K562 (cell line): ENCODE data around the gene ITGAL. TPM values are rescaled to one million over a fixed set of nuclear protein-coding genes. Genes with fewer than 3 reads are reported as not detected.
A peak's percentile ranks its signal among the peaks of the same experiment; 100 is the strongest.

Source experiments
- BRF1 ChIP-seq: IDR thresholded peaks from 3 replicates; pipeline ENCODE4 v1.6.1; 2011; ENCODE audit warnings: borderline replicate concordance, mild to moderate bottlenecking; ENCODE audit not compliant: insufficient read length; ENCODE audit errors: extremely low read depth
- CBFA2T2 ChIP-seq: fragments of 450-650 bp; conservative IDR thresholded peaks from 2 replicates; pipeline ENCODE4 v1.6.1; 2017; ENCODE audit warnings: mild to moderate bottlenecking
- FOSL1 ChIP-seq: fragments of 200-800 bp; sonication (Bioruptor generic); conservative IDR thresholded peaks from 2 replicates; pipeline ENCODE4 v1.6.1; 2016; ENCODE audit warnings: missing genetic modification characterization, missing compliant biosample characterization
- HEY1 ChIP-seq: fragments of 250-450 bp; sonication (Bioruptor Pico); IDR thresholded peaks from 2 replicates; pipeline ENCODE4 v1.5.0; 2020; ENCODE audit warnings: mild to moderate bottlenecking, moderate library complexity, borderline replicate concordance
- KDM5B ChIP-seq: fragments of 200-600 bp; sonication (generic); IDR thresholded peaks from 2 replicates; pipeline ENCODE4 v1.6.1; 2012; ENCODE audit warnings: low read depth, mild to moderate bottlenecking, moderate library complexity, low read length, control low read depth, inconsistent platforms; ENCODE audit not compliant: insufficient replicate concordance
- NFXL1 ChIP-seq: fragments of 450-650 bp; formaldehyde crosslinking; IDR thresholded peaks from 2 replicates; pipeline ENCODE4 v1.4.0; 2021; ENCODE audit warnings: mild to moderate bottlenecking
- NR2F6 ChIP-seq: fragments of 450-650 bp; formaldehyde crosslinking; IDR thresholded peaks from 2 replicates; pipeline ENCODE4 v1.4.0; 2020; ENCODE audit warnings: mild to moderate bottlenecking
- POLR2H ChIP-seq: IDR thresholded peaks from 2 replicates; pipeline ENCODE4 v1.6.1; 2016; ENCODE audit warnings: missing genetic modification characterization, low read depth, mild to moderate bottlenecking, control low read depth, missing compliant biosample characterization, moderate library complexity
- SIN3B ChIP-seq: fragments of 450-650 bp; IDR thresholded peaks from 2 replicates; pipeline ENCODE4 v1.6.1; 2017; ENCODE audit warnings: low read depth, mild to moderate bottlenecking, moderate library complexity
- SMC3 ChIP-seq: conservative IDR thresholded peaks from 2 replicates; pipeline ENCODE4 v1.6.1; 2011; ENCODE audit warnings: low read depth, low read length, improper control_type of control experiment; ENCODE audit not compliant: insufficient read depth
- SOX6 ChIP-seq: fragments of 450-650 bp; IDR thresholded peaks from 2 replicates; pipeline ENCODE4 v1.6.1; 2014; ENCODE audit warnings: mild to moderate bottlenecking
- SPI1 ChIP-seq: IDR thresholded peaks from 2 replicates; pipeline ENCODE4 v1.6.1; 2011; ENCODE audit warnings: low read depth, low read length, control low read depth, borderline replicate concordance
- ZEB2 ChIP-seq: fragments of 450-650 bp; IDR thresholded peaks from 2 replicates; pipeline ENCODE4 v1.6.1; 2016
- ZNF644 ChIP-seq: fragments of 200-800 bp; sonication (Bioruptor generic); IDR thresholded peaks from 2 replicates; pipeline ENCODE4 v1.6.1; 2016; ENCODE audit warnings: low read depth, missing genetic modification characterization, missing compliant biosample characterization
- polyA plus RNA-seq, 8 experiments: library from polyadenylated mRNA; depleted of rRNA in 4 of 8; stranded (reverse) in 5 of 8; unstranded in 3 of 8; fragments of >200 nt; fragmentation: Nextera tagmentation in 2 of 8; fragmentation: Illumina TruSeq in 1 of 8; extraction: Ambion mirVana in 2 of 8; extraction: Trizol in 1 of 8; gene quantifications; 2 replicates each; pipeline versions ENCODE4 v1.2.1 to v1.2.3, GENCODE V29; 2011 to 2014; ENCODE audit warnings: inconsistent platforms in 1 of 8, missing spikeins in 1 of 8
- total RNA-seq, 7 experiments: library from RNA; depleted of rRNA in 6 of 7; stranded (reverse); fragments of >200 nt in 6 of 7; fragmentation: Illumina TruSeq in 2 of 7; extraction: Trizol in 2 of 7; gene quantifications; 2 replicates each; pipeline versions ENCODE4 v1.2.1 to v1.2.3, GENCODE V29; 2011 to 2021; ENCODE audit warnings: low replicate concordance in 1 of 7
- TF ChIP-seq, protein P1 (sequence below): fragments of 200-800 bp; sonication (Bioruptor generic); IDR thresholded peaks from 2 replicates; pipeline ENCODE4 v1.6.1; 2016; ENCODE audit warnings: missing genetic modification characterization, missing compliant biosample characterization
- TF ChIP-seq, protein P2 (sequence below): fragments of 450-650 bp; IDR thresholded peaks from 2 replicates; pipeline ENCODE4 v1.7.0; 2016; ENCODE audit warnings: borderline replicate concordance
- TF ChIP-seq, protein P3 (sequence below): IDR thresholded peaks from 3 replicates; pipeline ENCODE4 v1.6.1; 2011; ENCODE audit warnings: borderline replicate concordance, mild to moderate bottlenecking; ENCODE audit not compliant: insufficient read length, insufficient read depth
- TF ChIP-seq, protein P4 (sequence below): fragments of 250-450 bp; sonication (Bioruptor Pico); IDR thresholded peaks from 2 replicates; pipeline ENCODE4 v1.5.0; 2022; ENCODE audit warnings: mild to moderate bottlenecking

ITGAL gene
- total and polyA plus RNA-seq, 9 of the 15 experiments (the other 6 are each of a cell fraction or from before 2014, with no cell fraction given) = 0.01 to 0.53 TPM; not detected in 7

DNA sequence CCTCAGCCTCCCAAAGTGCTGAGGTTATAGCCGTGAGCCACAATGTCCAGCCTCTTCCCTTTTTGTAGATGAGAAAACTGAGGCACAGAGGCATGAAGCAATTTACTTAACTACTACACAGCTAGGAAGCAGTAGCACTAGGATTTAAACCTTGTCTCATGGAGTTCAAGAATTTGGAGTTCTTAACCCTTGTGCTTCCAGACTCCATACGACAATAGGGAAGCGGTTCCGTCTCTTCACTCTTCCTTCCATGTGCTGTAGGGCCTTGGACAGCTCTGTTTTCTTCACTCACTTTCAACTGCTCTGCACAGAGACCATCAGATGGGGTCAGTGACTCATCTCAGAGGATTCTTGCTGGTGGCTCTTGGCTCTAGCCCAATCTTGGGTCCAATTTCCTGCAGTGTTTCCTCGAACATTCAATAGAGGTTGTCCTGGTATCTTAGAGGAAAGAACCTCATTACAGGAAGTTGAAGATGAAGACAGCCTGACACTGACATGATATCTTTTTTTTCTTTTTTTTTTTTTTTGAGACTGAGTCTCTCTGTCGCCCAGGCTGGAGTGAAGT is 19.3 kb downstream of the ITGAL start (continued):
- TF ChIP-seq, protein P1, sequence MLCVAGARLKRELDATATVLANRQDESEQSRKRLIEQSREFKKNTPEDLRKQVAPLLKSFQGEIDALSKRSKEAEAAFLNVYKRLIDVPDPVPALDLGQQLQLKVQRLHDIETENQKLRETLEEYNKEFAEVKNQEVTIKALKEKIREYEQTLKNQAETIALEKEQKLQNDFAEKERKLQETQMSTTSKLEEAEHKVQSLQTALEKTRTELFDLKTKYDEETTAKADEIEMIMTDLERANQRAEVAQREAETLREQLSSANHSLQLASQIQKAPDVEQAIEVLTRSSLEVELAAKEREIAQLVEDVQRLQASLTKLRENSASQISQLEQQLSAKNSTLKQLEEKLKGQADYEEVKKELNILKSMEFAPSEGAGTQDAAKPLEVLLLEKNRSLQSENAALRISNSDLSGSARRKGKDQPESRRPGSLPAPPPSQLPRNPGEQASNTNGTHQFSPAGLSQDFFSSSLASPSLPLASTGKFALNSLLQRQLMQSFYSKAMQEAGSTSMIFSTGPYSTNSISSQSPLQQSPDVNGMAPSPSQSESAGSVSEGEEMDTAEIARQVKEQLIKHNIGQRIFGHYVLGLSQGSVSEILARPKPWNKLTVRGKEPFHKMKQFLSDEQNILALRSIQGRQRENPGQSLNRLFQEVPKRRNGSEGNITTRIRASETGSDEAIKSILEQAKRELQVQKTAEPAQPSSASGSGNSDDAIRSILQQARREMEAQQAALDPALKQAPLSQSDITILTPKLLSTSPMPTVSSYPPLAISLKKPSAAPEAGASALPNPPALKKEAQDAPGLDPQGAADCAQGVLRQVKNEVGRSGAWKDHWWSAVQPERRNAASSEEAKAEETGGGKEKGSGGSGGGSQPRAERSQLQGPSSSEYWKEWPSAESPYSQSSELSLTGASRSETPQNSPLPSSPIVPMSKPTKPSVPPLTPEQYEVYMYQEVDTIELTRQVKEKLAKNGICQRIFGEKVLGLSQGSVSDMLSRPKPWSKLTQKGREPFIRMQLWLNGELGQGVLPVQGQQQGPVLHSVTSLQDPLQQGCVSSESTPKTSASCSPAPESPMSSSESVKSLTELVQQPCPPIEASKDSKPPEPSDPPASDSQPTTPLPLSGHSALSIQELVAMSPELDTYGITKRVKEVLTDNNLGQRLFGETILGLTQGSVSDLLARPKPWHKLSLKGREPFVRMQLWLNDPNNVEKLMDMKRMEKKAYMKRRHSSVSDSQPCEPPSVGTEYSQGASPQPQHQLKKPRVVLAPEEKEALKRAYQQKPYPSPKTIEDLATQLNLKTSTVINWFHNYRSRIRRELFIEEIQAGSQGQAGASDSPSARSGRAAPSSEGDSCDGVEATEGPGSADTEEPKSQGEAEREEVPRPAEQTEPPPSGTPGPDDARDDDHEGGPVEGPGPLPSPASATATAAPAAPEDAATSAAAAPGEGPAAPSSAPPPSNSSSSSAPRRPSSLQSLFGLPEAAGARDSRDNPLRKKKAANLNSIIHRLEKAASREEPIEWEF = no peak
- TF ChIP-seq, protein P2, sequence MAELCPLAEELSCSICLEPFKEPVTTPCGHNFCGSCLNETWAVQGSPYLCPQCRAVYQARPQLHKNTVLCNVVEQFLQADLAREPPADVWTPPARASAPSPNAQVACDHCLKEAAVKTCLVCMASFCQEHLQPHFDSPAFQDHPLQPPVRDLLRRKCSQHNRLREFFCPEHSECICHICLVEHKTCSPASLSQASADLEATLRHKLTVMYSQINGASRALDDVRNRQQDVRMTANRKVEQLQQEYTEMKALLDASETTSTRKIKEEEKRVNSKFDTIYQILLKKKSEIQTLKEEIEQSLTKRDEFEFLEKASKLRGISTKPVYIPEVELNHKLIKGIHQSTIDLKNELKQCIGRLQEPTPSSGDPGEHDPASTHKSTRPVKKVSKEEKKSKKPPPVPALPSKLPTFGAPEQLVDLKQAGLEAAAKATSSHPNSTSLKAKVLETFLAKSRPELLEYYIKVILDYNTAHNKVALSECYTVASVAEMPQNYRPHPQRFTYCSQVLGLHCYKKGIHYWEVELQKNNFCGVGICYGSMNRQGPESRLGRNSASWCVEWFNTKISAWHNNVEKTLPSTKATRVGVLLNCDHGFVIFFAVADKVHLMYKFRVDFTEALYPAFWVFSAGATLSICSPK = no peak
- TF ChIP-seq, protein P3, sequence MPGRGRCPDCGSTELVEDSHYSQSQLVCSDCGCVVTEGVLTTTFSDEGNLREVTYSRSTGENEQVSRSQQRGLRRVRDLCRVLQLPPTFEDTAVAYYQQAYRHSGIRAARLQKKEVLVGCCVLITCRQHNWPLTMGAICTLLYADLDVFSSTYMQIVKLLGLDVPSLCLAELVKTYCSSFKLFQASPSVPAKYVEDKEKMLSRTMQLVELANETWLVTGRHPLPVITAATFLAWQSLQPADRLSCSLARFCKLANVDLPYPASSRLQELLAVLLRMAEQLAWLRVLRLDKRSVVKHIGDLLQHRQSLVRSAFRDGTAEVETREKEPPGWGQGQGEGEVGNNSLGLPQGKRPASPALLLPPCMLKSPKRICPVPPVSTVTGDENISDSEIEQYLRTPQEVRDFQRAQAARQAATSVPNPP = no peak
- TF ChIP-seq ZEB2 (no peak; the same call in 1 of the 2 replicates), HEY1 (CRISPR knock-in tag) (no peak), SIN3B (no peak), SOX6 (peak; percentile 78), BRF1 (no peak), FOSL1 (tag) (peak; percentile 95), SMC3 (no peak), ZNF644 (tag) (no peak), NFXL1 (CRISPR knock-in tag) (no peak), KDM5B (peak; percentile 24), CBFA2T2 (no peak), SPI1 (0 out of 2 replicates have a peak, but pooled peaks have one; percentile 3), POLR2H (tag) (no peak), NR2F6 (CRISPR knock-in tag) (no peak)
- TF ChIP-seq, protein P4, sequence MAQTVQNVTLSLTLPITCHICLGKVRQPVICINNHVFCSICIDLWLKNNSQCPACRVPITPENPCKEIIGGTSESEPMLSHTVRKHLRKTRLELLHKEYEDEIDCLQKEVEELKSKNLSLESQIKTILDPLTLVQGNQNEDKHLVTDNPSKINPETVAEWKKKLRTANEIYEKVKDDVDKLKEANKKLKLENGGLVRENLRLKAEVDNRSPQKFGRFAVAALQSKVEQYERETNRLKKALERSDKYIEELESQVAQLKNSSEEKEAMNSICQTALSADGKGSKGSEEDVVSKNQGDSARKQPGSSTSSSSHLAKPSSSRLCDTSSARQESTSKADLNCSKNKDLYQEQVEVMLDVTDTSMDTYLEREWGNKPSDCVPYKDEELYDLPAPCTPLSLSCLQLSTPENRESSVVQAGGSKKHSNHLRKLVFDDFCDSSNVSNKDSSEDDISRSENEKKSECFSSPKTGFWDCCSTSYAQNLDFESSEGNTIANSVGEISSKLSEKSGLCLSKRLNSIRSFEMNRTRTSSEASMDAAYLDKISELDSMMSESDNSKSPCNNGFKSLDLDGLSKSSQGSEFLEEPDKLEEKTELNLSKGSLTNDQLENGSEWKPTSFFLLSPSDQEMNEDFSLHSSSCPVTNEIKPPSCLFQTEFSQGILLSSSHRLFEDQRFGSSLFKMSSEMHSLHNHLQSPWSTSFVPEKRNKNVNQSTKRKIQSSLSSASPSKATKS = no peak
